ENCODE results near the gene RBM38. TPM values are rescaled to one million over a fixed set of nuclear protein-coding genes. Genes with fewer than 3 reads are reported as not detected.

Gene RBM38
- total and polyA plus RNA-seq, 9 of the 15 experiments (the other 6 are each of a cell fraction or from before 2014, with no cell fraction given), result 0.28 to 82.4 (median 33.2) TPM

DNA sequence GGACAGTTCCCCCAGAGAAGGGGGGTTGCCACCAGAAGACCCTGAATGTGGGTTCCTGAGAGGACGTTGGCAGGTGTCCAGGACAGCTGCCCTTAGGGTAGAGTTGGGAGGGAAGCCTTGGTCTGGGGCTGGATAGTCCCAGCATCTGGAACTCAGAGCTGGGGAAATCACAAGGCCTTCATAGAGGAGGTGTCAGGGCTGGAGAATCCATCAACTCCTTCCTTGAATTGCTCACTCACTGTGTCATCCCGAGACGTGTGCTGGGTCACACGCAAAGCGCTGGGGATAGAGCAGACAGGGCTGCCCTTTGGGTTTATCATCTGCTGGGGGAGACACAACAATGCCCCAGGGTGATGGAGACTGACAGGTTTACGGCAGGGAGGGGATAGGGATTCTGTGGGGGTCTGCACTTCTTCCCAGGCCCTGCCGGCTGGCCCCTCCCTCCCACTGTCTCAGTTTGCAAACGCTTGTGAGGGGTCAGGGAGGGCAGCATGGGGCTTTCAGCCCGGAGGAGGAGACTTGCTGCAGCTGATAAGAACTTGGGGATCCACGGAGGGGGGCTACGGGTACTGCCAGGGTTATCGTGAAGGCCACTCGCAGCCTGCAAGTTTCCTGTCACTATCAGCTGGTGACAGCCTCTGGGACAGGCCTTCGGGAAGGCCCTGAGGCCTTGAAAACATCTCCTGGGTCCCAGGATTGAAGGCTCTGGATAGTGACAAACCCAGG, 18.6 kb downstream of the RBM38 start (continued):
- TF ChIP-seq MTA2 (IDR thresholded peaks at IDR 0.05; ENCODE audit: low read depth) (peak; percentile 96), AFF1 (IDR thresholded peaks at IDR 0.05; ENCODE audit: low read depth in 1 of 2, partially characterized antibody in 2 of 2) (peak; percentile 18 to 59), ZNF124 (CRISPR knock-in tag; IDR thresholded peaks at IDR 0.05) (no peak), CREB1 (IDR thresholded peaks at IDR 0.05) (peak; percentile 49; the same call in 1 of the 2 replicates), CREB1 (CRISPR knock-in tag; IDR thresholded peaks at IDR 0.05) (peak; percentile 69), CBX5 (IDR thresholded peaks at IDR 0.05; ENCODE audit: borderline replicate concordance, low read depth) (no peak), NFIX (CRISPR knock-in tag; IDR thresholded peaks at IDR 0.05; ENCODE audit: low read depth) (no peak), ZNF197 (CRISPR knock-in tag; IDR thresholded peaks at IDR 0.05; ENCODE audit: low read depth) (no peak; the same call in 1 of the 2 replicates), ZNF384 (IDR thresholded peaks at IDR 0.05; ENCODE audit: low read depth, low read length) (no peak), SOX6 (IDR thresholded peaks at IDR 0.05) (peak; percentile 93), MECOM (CRISPR knock-in tag; IDR thresholded peaks at IDR 0.05) (peak; percentile 91), KDM4B (IDR thresholded peaks at IDR 0.05; ENCODE audit: borderline replicate concordance in 2 of 2, low read depth in 1 of 2) (no peak), HDAC1 (IDR thresholded peaks at IDR 0.05) (peak in 1 of 2 experiments; percentile 87; a peak in 2 of 4 replicates)
- TF ChIP-seq, protein P1, sequence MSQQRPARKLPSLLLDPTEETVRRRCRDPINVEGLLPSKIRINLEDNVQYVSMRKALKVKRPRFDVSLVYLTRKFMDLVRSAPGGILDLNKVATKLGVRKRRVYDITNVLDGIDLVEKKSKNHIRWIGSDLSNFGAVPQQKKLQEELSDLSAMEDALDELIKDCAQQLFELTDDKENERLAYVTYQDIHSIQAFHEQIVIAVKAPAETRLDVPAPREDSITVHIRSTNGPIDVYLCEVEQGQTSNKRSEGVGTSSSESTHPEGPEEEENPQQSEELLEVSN (IDR thresholded peaks at IDR 0.05; ENCODE audit: borderline replicate concordance in 1 of 2, extremely low read depth in 1 of 2, insufficient read depth in 1 of 2, insufficient read length in 1 of 2, low read depth in 1 of 2, low read length in 1 of 2, poor library complexity in 1 of 2, severe bottlenecking in 1 of 2), result no peak
- TF ChIP-seq, protein P2, sequence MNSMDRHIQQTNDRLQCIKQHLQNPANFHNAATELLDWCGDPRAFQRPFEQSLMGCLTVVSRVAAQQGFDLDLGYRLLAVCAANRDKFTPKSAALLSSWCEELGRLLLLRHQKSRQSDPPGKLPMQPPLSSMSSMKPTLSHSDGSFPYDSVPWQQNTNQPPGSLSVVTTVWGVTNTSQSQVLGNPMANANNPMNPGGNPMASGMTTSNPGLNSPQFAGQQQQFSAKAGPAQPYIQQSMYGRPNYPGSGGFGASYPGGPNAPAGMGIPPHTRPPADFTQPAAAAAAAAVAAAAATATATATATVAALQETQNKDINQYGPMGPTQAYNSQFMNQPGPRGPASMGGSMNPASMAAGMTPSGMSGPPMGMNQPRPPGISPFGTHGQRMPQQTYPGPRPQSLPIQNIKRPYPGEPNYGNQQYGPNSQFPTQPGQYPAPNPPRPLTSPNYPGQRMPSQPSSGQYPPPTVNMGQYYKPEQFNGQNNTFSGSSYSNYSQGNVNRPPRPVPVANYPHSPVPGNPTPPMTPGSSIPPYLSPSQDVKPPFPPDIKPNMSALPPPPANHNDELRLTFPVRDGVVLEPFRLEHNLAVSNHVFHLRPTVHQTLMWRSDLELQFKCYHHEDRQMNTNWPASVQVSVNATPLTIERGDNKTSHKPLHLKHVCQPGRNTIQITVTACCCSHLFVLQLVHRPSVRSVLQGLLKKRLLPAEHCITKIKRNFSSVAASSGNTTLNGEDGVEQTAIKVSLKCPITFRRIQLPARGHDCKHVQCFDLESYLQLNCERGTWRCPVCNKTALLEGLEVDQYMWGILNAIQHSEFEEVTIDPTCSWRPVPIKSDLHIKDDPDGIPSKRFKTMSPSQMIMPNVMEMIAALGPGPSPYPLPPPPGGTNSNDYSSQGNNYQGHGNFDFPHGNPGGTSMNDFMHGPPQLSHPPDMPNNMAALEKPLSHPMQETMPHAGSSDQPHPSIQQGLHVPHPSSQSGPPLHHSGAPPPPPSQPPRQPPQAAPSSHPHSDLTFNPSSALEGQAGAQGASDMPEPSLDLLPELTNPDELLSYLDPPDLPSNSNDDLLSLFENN (IDR thresholded peaks at IDR 0.05; ENCODE audit: low read depth in 2 of 2, low read length in 2 of 2), result peak in 1 of 2 experiments; percentile 93; a peak in 2 of 4 replicates
- TF ChIP-seq, protein P3, sequence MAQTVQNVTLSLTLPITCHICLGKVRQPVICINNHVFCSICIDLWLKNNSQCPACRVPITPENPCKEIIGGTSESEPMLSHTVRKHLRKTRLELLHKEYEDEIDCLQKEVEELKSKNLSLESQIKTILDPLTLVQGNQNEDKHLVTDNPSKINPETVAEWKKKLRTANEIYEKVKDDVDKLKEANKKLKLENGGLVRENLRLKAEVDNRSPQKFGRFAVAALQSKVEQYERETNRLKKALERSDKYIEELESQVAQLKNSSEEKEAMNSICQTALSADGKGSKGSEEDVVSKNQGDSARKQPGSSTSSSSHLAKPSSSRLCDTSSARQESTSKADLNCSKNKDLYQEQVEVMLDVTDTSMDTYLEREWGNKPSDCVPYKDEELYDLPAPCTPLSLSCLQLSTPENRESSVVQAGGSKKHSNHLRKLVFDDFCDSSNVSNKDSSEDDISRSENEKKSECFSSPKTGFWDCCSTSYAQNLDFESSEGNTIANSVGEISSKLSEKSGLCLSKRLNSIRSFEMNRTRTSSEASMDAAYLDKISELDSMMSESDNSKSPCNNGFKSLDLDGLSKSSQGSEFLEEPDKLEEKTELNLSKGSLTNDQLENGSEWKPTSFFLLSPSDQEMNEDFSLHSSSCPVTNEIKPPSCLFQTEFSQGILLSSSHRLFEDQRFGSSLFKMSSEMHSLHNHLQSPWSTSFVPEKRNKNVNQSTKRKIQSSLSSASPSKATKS (CRISPR knock-in tag; IDR thresholded peaks at IDR 0.05), result no peak
